Measurements from ENCODE around the gene FILIP1L. TPM values are rescaled to one million over a fixed set of nuclear protein-coding genes. Genes with fewer than 3 reads are reported as not detected.

FILIP1L gene
- total RNA-seq, 1 donor = 15.2 TPM

- DNase-seq (ENCODE audit: low read depth) = no peak
- no peak overlapping the region for H3K4me3 ChIP-seq (ENCODE audit: low read depth, low read length)
- TF ChIP-seq, protein P1, sequence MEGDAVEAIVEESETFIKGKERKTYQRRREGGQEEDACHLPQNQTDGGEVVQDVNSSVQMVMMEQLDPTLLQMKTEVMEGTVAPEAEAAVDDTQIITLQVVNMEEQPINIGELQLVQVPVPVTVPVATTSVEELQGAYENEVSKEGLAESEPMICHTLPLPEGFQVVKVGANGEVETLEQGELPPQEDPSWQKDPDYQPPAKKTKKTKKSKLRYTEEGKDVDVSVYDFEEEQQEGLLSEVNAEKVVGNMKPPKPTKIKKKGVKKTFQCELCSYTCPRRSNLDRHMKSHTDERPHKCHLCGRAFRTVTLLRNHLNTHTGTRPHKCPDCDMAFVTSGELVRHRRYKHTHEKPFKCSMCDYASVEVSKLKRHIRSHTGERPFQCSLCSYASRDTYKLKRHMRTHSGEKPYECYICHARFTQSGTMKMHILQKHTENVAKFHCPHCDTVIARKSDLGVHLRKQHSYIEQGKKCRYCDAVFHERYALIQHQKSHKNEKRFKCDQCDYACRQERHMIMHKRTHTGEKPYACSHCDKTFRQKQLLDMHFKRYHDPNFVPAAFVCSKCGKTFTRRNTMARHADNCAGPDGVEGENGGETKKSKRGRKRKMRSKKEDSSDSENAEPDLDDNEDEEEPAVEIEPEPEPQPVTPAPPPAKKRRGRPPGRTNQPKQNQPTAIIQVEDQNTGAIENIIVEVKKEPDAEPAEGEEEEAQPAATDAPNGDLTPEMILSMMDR (IDR thresholded peaks at IDR 0.05; ENCODE audit: insufficient read depth, low read length) = no peak
Observed at GRCh38 chr3:99879275-99879674, 235.0 kb downstream of the FILIP1L start.

DNA sequence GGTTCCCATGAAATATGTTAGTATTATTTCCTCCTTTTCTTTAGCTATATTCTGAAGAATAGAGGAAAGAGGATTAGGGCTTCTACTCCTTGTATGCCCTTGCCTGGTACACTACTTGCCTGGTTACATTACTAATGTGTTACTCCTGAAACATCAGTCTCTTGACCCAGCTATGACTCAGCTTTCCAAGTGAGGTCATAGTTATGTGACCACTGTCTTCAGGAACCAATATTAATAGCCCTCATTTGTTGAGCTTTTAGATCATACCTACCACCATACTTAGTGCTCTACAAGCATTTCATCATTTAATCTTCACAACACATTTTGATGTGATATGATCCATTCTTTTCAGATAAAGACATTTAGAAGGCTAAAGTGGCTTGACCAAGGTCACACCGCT is 236.3 kb downstream of the FILIP1L start:
- no peak overlapping the region for H3K4me3 ChIP-seq (ENCODE audit: low read depth, low read length)
- peak; percentile 66 for DNase-seq (ENCODE audit: low read depth)

GRCh38 chr3:99877031-99877579 is 237.2 kb downstream of the FILIP1L start:
- no peak for DNase-seq (ENCODE audit: low read depth)
- TF ChIP-seq, protein P1 (IDR thresholded peaks at IDR 0.05; ENCODE audit: insufficient read depth, low read length) = no peak
- H3K4me3 ChIP-seq (ENCODE audit: low read depth, low read length) = peak overlapping the region; percentile 72

More for the DNA sequence above, 236.3 kb downstream of the FILIP1L start:
- TF ChIP-seq, protein P1 (IDR thresholded peaks at IDR 0.05; ENCODE audit: insufficient read depth, low read length) = no peak

DNA sequence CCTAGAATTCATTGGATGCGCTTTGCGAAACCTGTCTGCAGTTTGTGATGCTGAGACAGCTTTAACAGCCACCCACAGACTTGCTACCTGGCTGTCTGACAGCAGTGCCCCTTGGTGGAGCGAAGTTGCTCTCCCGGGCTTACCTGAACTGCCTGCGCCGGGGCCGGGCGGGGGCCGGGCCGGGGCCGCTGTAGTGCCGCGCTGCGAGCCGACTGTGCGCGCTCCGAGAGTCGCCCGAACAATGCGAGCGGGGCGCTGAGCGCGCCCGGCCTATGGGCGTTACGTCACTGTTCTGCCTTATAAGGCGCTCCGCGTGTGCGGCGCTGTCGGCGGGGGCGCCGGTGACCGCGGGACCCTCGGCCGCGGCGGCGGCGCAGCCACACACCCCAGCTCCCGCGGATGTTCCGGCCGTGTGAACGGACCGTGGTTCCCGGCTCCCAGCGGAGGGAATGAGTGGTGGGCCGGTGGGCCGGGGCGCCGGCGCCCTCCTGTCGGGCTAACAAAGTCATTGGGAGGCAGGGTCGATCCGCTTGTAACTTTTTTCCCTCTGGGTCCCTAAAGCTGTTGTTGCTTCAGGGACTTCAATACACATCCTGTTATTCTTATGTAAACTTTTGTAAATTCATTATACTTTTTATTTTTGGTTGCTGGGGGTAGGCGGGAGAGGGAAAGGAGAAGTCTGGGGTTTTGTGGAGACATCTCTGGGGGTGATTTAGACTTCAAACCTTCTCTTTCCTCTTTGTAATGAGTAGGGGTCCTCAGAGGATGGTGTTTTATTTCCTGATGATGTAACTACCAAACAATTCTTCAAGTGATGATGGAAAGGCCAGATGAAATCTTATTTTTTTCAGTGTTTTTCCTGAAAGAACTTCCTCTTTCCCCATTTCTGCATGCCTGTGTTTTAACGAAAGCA is 238.1 kb downstream of the FILIP1L start:
- DNase-seq (ENCODE audit: low read depth) = peak; percentile 75
- TF ChIP-seq, protein P1 (IDR thresholded peaks at IDR 0.05; ENCODE audit: insufficient read depth, low read length) = no peak
- peak overlapping the region; percentile 72 for H3K4me3 ChIP-seq (ENCODE audit: low read depth, low read length)

GRCh38 chr3:99875581-99875928 is 238.7 kb downstream of the FILIP1L start:
- TF ChIP-seq, protein P1 (IDR thresholded peaks at IDR 0.05; ENCODE audit: insufficient read depth, low read length) = no peak
- DNase-seq (ENCODE audit: low read depth) = peak; percentile 87
- H3K4me3 ChIP-seq (ENCODE audit: low read depth, low read length) = peak overlapping the region; percentile 72

DNA sequence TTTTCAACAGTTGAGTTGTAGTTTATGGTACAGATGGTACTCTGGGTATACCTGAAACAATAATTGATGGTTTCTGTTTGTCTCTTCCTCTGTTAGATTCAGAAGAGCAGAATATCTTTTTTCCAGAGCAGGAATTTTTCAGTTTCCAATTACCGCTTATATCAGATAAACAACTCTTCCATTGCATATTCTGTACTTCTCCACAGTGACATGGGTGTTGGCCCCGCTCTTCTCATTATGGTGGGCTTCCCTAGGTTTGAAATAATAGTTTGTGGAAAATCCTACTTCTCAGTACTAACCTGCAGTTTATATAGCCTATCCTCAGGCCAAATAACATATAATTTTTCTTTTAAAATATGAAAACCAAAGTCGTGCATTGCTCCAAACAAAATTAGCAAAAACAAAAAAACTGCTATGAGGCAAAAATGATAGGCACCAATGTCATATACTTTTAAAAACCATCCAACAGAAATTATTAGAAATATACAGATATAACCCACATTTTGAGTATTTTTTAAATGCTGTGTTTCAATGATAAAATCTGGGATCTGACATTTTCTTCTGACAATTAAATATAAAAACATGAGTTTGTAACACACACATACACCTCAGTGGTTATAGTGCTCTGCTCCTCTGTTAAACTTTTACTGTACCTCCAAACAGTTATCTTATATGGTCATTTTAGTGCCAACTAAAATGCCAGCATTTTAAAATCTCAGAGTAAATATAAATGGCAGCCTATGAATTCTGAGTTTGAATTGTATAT is 239.9 kb downstream of the FILIP1L start:
- DNase-seq (ENCODE audit: low read depth) = no peak
- TF ChIP-seq, protein P1 (IDR thresholded peaks at IDR 0.05; ENCODE audit: insufficient read depth, low read length) = no peak

More for the DNA sequence above, 239.9 kb downstream of the FILIP1L start:
- peak overlapping the region; percentile 72 for H3K4me3 ChIP-seq (ENCODE audit: low read depth, low read length)

Measured in fibroblast of the aortic adventitia (primary cell).